Mesothelial cell of epicardium (in vitro differentiated cells): ENCODE data around the gene HDAC3. TPM values are rescaled to one million over a fixed set of nuclear protein-coding genes. Genes with fewer than 3 reads are reported as not detected.

Source experiments
- DNase-seq, 2 experiments: peaks; one replicate each; pipeline ENCODE4 v3.0.0; 2021; ENCODE audit warnings: low spot score in 2 of 2; ENCODE audit not compliant: unreplicated experiment in 2 of 2
- H3K27ac Mint-ChIP-seq: 2 replicates; pipeline ENCODE4 v1.8.0; 2021; ENCODE audit warnings: mixed read lengths
- H3K27me3 Mint-ChIP-seq: 2 replicates; pipeline ENCODE4 v1.8.0; 2021; ENCODE audit warnings: low read depth, mixed read lengths
- H3K36me3 Mint-ChIP-seq: 2 replicates; pipeline ENCODE4 v1.8.0; 2021; ENCODE audit warnings: mixed read lengths
- H3K4me1 Mint-ChIP-seq: 2 replicates; pipeline ENCODE4 v1.8.0; 2021; ENCODE audit warnings: mixed read lengths
- H3K4me3 Mint-ChIP-seq: 2 replicates; pipeline ENCODE4 v1.8.0; 2021; ENCODE audit warnings: mild to moderate bottlenecking, moderate library complexity, mixed read lengths
- H3K9me3 Mint-ChIP-seq: 2 replicates; pipeline ENCODE4 v1.8.0; 2021; ENCODE audit warnings: mixed read lengths
- CTCF ChIP-seq: fragments of 200-600 bp; sonication (generic); IDR thresholded peaks from one replicate; pipeline ENCODE4 v1.5.0; 2021; ENCODE audit warnings: antibody characterized with exemption; ENCODE audit not compliant: unreplicated experiment
- total RNA-seq: library from RNA; stranded (reverse); gene quantifications from 3 replicates; pipeline ENCODE4 v1.2.1, GENCODE V29; 2021

HDAC3 gene
- total RNA-seq, 1 donor from 2014 or later, result 108 TPM

- no peak for TF ChIP-seq CTCF
These were observed 9.4 kb upstream of the HDAC3 start for GRCh38 chr5:141646026-141646425.

GRCh38 chr5:141641634-141642267 is 5.1 kb upstream of the HDAC3 start:
- Mint-ChIP-seq H3K4me3 (no peak overlapping the region), H3K36me3 (peaks cover 12% of the 10 kb centered on the region), H3K27ac (no peak overlapping the region), H3K4me1 (peaks cover 2% of the 10 kb centered on the region), H3K9me3 (no peaks in the 10 kb centered on the region), H3K27me3 (peaks cover 8% of the 10 kb centered on the region)
- DNase-seq, result no peak
- no peak for TF ChIP-seq CTCF

More at GRCh38 chr5:141646026-141646425, 9.4 kb upstream of the HDAC3 start:
- no peaks in the 10 kb centered on the region for H3K9me3 Mint-ChIP-seq
- no peak for DNase-seq
- H3K4me3 Mint-ChIP-seq, result no peak overlapping the region
- H3K4me1 Mint-ChIP-seq, result peaks cover 4% of the 10 kb centered on the region
- H3K27ac Mint-ChIP-seq, result no peak overlapping the region
- peaks cover 16% of the 10 kb centered on the region for H3K36me3 Mint-ChIP-seq
- no peaks in the 10 kb centered on the region for H3K27me3 Mint-ChIP-seq

- Mint-ChIP-seq H3K27ac (no peak overlapping the region), H3K36me3 (peaks cover 6% of the 10 kb centered on the region), H3K4me1 (peaks cover 9% of the 10 kb centered on the region), H3K4me3 (no peak overlapping the region), H3K9me3 (no peaks in the 10 kb centered on the region), H3K27me3 (peaks cover 8% of the 10 kb centered on the region)
- no peak for TF ChIP-seq CTCF
- no peak for DNase-seq
These were observed 4.0 kb upstream of the HDAC3 start for GRCh38 chr5:141640698-141641097.

GRCh38 chr5:141640051-141640415 is 3.4 kb upstream of the HDAC3 start:
- Mint-ChIP-seq H3K9me3 (no peaks in the 10 kb centered on the region), H3K4me1 (peaks cover 15% of the 10 kb centered on the region), H3K27me3 (peaks cover 8% of the 10 kb centered on the region), H3K36me3 (peaks cover 3% of the 10 kb centered on the region), H3K4me3 (no peak overlapping the region), H3K27ac (no peak overlapping the region)
- no peak for TF ChIP-seq CTCF
- no peak for DNase-seq

GRCh38 chr5:141639357-141640050 is 2.9 kb upstream of the HDAC3 start:
- Mint-ChIP-seq H3K9me3 (no peaks in the 10 kb centered on the region), H3K4me1 (peaks cover 20% of the 10 kb centered on the region), H3K4me3 (no peak overlapping the region), H3K27ac (no peak overlapping the region), H3K27me3 (peaks cover 8% of the 10 kb centered on the region), H3K36me3 (no peaks in the 10 kb centered on the region)
- no peak for TF ChIP-seq CTCF
- DNase-seq, result no peak
